Immature natural killer cell (primary cell): ENCODE results near the gene UQCC2. TPM values are rescaled to one million over a fixed set of nuclear protein-coding genes. Genes with fewer than 3 reads are reported as not detected.

Source experiments
- DNase-seq, 3 donors: peaks; one replicate each; pipeline ENCODE4 v3.0.0; 2022; ENCODE audit warnings: mixed read lengths in 1 of 3
- H3K27ac Mint-ChIP-seq, 6 donors: one replicate each; pipeline ENCODE4 v1.8.0; 2020; ENCODE audit warnings: mixed read lengths in 6 of 6, mild to moderate bottlenecking in 5 of 6, inconsistent platforms in 4 of 6, moderate library complexity in 3 of 6
- H3K27me3 Mint-ChIP-seq, 3 donors: one replicate each; pipeline ENCODE4 v1.8.0; 2020 to 2021; ENCODE audit warnings: low read depth in 3 of 3, mild to moderate bottlenecking in 3 of 3, mixed read lengths in 3 of 3, moderate library complexity in 3 of 3, inconsistent platforms in 1 of 3
- H3K36me3 Mint-ChIP-seq, 3 donors: one replicate each; pipeline ENCODE4 v1.8.0; 2020; ENCODE audit warnings: mixed read lengths in 3 of 3, inconsistent platforms in 2 of 3, mild to moderate bottlenecking in 2 of 3
- H3K4me1 Mint-ChIP-seq, 2 donors: one replicate each; pipeline ENCODE4 v1.8.0; 2020; ENCODE audit warnings: inconsistent platforms in 2 of 2, mild to moderate bottlenecking in 2 of 2, mixed read lengths in 2 of 2, moderate library complexity in 1 of 2
- H3K4me3 Mint-ChIP-seq, 5 donors: one replicate each; pipeline ENCODE4 v1.8.0; 2020; ENCODE audit warnings: mild to moderate bottlenecking in 5 of 5, mixed read lengths in 5 of 5, inconsistent platforms in 3 of 5, moderate library complexity in 3 of 5
- H3K9me3 Mint-ChIP-seq, 6 donors: one replicate each; pipeline ENCODE4 v1.8.0; 2020; ENCODE audit warnings: mild to moderate bottlenecking in 6 of 6, mixed read lengths in 6 of 6, inconsistent platforms in 4 of 6, moderate library complexity in 3 of 6
- polyA plus RNA-seq, 3 donors: library from polyadenylated mRNA; unstranded; fragments of 300-500 nt; fragmentation: Illumina TruSeq; gene quantifications; one replicate each; pipeline ENCODE4 v1.2.3, GENCODE V29; 2021

UQCC2 gene
- polyA plus RNA-seq, 3 donors from 2014 or later = 27.9 to 48.8 (median 37.4) TPM

DNA sequence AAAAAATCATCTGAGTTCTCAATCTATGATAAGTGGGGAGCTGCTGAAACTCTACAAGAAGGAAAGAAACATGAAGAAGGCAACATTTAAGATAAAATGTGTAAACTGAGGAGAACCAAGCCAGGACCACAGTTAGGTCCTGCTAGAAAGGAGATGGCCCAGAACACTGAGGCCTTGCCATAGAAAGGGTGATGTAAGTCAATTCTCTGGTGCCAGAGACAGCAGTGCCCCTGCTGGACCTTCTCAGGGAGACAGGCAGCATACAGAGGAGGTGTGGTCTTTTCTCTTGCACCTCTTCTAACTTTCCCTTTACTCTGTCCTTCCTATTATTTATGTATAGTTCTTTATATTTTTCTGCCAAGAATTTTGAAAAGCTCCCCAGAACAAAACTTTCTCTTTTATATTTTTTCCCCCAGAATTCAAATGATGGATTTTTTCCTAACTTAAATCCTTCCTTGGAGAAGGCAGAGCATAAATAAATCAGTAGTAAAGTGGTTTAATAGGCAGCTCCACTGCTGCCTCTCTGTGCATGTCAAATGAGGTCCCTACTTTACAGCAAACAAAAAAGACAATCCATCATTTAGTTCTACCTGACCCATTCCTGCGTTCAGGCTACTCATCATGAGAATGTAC lies 9.0 kb downstream of the UQCC2 start:
- Mint-ChIP-seq H3K36me3 (peaks cover 0 to 10% (median 5%) of the 10 kb centered on the region in 3 donors), H3K9me3 (no peaks in the 10 kb centered on the region), H3K27me3 (peaks cover 0 to 2% (median 0%) of the 10 kb centered on the region in 3 donors), H3K4me1 (peaks cover 7 to 16% of the 10 kb centered on the region in 2 donors), H3K4me3 (no peak overlapping the region), H3K27ac (peak overlapping the region in 1 of 6 donors; percentile 50)
- no peak for DNase-seq

DNA sequence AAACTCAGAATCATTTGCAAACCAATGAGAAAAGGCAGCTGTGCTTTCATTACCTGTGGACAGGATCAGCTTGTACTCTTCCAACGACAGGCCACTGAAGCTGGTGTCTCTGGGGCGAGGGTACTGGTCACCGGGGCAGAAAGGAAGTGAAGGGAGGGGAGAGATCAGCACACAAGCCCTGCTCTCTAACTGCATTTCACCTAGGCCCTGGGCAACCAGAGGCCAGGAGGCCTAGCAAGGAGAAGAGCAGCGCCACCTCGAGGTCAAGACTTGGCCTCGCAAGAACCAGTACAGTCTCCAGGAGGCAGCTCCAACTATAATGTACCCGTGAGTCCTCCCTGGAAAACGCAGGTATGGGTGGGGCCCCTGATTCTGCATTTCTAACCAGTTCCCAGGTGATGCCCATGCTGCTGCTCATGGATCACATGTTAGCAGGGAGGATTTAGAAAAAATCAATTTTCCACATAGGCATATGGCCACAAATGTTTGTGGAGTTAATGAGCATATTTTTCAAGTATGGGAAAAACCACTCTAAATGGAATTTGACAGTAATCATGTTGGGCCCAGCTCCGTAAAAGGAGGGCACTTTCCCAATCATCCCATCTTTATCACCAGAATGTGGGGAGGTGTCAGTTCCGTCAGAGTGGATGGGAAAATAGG lies 11.0 kb downstream of the UQCC2 start:
- peak overlapping the region; percentile 49 to 89 (median 82) for H3K27ac Mint-ChIP-seq
- H3K9me3 Mint-ChIP-seq = no peaks in the 10 kb centered on the region
- H3K4me3 Mint-ChIP-seq = no peak overlapping the region

DNA sequence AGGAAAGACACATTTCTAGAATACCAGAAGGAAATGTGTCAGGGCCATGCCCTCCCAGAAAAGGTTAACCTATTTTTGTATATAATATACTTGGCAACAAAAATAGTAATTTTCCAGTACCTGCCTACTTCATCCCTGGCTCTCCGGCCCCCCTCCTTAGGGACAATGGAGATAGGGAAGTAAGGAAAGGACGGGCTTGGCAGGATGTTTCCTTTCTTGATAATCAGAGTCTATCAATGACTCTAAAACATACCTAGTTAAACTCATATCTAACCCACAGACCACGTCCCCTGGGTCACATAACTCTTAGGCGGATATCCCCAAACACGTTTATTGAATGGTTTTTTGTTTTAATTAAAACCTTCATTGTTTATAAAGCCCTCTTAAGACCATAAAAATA lies 11.8 kb downstream of the UQCC2 start:
- Mint-ChIP-seq H3K27ac (peak overlapping the region in 3 of 6 donors; percentile 84 to 89 (median 89)), H3K36me3 (peaks cover 0 to 15% (median 10%) of the 10 kb centered on the region in 3 donors), H3K9me3 (no peaks in the 10 kb centered on the region), H3K27me3 (peaks cover 0 to under 1% (median 0%) of the 10 kb centered on the region in 3 donors), H3K4me1 (peaks cover 31% of the 10 kb centered on the region in 2 donors), H3K4me3 (no peak overlapping the region)
- no peak for DNase-seq

More for the DNA sequence above, 11.0 kb downstream of the UQCC2 start:
- Mint-ChIP-seq H3K4me1 (peaks cover 23 to 26% of the 10 kb centered on the region in 2 donors), H3K36me3 (peaks cover 0 to 15% (median 10%) of the 10 kb centered on the region in 3 donors), H3K27me3 (no peaks in the 10 kb centered on the region)
- peak; percentile 63 to 72 (median 68) for DNase-seq

DNA sequence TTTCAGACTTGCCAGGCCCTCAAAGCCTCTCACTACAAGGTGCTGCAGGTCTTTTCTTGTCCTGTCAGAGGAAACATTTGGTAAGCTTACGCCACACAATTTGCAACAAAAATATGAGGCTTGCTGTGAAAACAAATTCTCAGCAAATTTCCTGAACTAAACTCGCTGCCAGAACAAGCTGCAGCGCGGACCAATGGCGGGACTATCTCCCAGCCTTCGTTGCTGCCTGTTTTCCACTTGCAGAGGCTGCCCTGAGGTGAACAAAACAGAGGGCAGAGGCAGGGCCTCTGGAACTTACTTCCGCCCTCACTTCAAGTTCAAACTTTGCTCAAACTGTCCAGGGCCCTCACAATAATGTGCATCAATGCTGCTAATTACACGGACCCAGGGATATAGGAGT lies 12.4 kb downstream of the UQCC2 start:
- Mint-ChIP-seq H3K27ac (peak overlapping the region in 3 of 6 donors; percentile 12 to 66 (median 31)), H3K9me3 (no peaks in the 10 kb centered on the region), H3K36me3 (peaks cover 4 to 21% (median 10%) of the 10 kb centered on the region in 3 donors), H3K4me3 (no peak overlapping the region), H3K27me3 (peaks cover 0 to 7% (median under 1%) of the 10 kb centered on the region in 3 donors), H3K4me1 (peaks cover 37 to 38% of the 10 kb centered on the region in 2 donors)
- DNase-seq = no peak

DNA sequence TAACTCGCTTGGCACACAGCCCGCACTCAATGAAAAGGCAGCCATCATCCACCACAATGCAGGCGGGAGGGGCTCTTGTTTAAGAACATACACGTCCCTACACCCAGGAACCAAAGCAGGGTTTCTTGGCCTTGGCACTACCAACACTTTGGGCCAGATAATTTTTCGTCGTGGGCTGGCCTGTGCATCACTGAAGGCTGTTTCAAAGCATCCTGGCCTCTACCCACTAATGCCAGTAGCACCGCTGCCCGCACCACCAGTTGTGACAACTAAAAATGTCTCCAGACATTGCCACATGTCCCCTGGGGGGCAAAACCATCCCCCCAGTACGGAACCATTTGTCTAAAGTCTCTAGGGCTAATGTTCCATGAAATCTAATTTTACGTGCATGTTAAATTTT lies 13.0 kb downstream of the UQCC2 start:
- H3K4me3 Mint-ChIP-seq = no peak overlapping the region
- peaks cover 0 to 7% (median 3%) of the 10 kb centered on the region in 3 donors for H3K27me3 Mint-ChIP-seq
- H3K9me3 Mint-ChIP-seq = no peaks in the 10 kb centered on the region
- H3K36me3 Mint-ChIP-seq = peaks cover 7 to 24% (median 7%) of the 10 kb centered on the region in 3 donors
- no peak for DNase-seq
- H3K27ac Mint-ChIP-seq = peak overlapping the region in 3 of 6 donors; percentile 28 to 78 (median 44)
- H3K4me1 Mint-ChIP-seq = peaks cover 43 to 44% of the 10 kb centered on the region in 2 donors

DNA sequence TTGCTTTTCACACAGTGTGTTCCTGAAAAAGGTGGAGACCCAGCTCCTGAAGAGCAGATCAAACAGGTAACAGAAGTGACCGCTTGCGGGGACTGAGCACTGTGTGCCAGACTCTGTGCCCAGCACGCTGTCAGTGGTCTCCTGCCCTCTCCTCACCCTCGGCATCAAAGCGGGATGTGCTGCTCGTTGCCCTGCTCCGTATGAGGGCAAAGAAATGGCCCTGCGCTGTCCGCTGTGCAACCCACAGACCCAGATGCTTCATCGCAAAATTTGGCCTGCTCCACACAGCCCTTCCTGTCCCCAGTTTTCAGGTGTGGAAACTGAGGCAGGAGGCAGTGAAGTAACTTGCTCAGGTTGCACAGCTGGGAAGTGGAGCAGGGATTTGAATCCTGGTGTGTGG lies 13.7 kb downstream of the UQCC2 start:
- Mint-ChIP-seq H3K9me3 (no peaks in the 10 kb centered on the region), H3K27me3 (peaks cover 0 to 7% (median 3%) of the 10 kb centered on the region in 3 donors), H3K27ac (peak overlapping the region in 5 of 6 donors; percentile 28 to 98 (median 97)), H3K4me3 (no peak overlapping the region), H3K4me1 (peaks cover 50% of the 10 kb centered on the region in 2 donors), H3K36me3 (peaks cover 6 to 25% (median 7%) of the 10 kb centered on the region in 3 donors)
- no peak for DNase-seq

DNA sequence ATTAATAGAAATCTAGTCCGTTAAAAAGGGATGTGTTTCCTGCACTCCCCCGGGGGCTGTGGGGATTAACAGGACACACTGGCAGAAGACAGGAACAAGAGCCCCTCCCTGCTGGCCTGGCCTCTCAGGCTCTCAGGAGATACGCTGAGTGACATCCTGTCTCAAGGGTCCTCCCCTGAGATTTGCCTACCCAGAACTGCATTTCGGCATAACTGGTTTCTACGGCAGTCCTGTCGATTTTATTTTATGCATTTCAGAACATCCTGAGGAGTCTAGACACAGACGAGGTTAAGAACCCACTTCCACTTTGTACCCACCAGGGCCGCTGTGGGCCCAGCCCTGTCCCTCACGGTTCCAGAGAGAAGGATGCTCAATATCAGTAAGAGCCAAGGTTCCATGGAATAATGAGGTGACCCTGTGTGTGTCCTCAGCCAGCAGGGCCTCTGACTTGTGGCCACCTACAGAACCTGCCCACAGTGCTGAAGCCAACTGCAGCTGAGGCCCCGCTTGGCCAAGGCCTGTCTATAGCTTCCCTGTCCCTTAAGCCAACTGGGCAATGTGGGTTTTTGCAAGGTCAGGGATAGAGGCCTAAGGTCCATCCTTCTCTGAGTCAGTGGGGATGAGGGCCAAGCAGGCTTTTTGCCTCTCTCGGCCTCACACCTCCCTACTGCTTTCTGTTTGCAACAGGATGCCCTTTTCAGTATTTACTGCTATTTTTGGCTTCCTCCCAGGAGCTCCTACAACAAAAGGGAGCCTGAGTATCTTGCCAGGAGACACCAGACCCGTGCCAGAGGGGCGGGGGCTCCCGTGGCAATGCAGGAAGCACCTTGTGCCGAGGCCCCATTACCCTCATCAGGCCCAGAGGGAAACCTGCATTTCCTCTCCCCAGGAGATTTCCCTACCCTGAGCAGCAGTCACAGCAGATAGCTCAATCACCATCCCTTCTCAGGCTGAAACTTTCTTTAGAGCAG lies 14.7 kb downstream of the UQCC2 start:
- Mint-ChIP-seq H3K9me3 (no peaks in the 10 kb centered on the region), H3K4me1 (peaks cover 59 to 60% of the 10 kb centered on the region in 2 donors), H3K27ac (peak overlapping the region; percentile 95 to 98 (median 97)), H3K4me3 (peak overlapping the region in 4 of 5 donors; percentile 17 to 35 (median 28)), H3K36me3 (peaks cover 12 to 30% (median 12%) of the 10 kb centered on the region in 3 donors), H3K27me3 (peaks cover 0 to 9% (median 3%) of the 10 kb centered on the region in 3 donors)
- DNase-seq = peak in 2 of 3 donors; percentile 24 to 33

DNA sequence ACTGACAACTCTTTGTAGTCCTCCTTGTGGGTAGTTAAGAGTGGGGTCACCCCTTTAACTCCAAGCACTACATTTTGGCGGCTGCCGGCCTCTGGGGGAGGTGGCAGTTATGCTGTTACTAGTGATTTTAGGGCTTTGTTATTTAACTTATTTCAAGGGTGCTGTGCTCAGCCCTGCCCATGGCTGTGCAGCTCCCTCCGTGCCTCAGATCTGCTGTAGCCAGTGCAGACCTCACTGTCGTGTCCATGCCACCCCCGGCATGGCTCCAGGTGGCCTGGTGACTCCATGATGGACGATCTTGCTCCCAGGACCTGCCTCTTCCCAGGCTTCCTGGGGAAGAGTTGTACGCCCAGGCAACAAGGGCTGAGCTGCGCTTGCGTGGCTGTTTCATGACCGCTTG lies 15.4 kb downstream of the UQCC2 start:
- H3K9me3 Mint-ChIP-seq = no peaks in the 10 kb centered on the region
- H3K4me3 Mint-ChIP-seq = peak overlapping the region in 1 of 5 donors; percentile 27
- peaks cover 12 to 27% (median 12%) of the 10 kb centered on the region in 3 donors for H3K36me3 Mint-ChIP-seq
- H3K27ac Mint-ChIP-seq = peak overlapping the region; percentile 95 to 98 (median 97)
- no peak for DNase-seq
- peaks cover 59 to 65% of the 10 kb centered on the region in 2 donors for H3K4me1 Mint-ChIP-seq
- peaks cover 0 to 9% (median 3%) of the 10 kb centered on the region in 3 donors for H3K27me3 Mint-ChIP-seq

DNA sequence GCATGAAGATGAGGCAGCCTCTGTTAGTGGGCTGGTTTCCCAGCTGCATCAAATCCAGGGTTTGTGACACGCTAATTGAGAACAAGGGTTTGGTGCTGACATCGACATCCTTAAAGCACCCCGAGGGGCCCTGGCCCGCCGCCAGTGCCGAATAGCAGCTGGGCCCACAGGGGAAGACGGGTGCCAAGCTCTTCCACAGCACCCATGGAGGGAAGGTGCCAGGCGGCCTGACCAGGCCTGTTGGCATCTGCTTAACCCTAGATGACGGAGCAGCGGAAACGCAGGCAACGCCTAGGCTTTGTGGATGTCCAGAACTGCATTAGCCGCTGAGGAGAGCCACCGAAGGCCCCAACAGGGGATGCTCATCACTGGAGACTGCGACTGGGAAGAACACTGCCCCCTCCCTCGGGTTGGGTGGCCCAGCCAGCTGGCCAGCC lies 16.0 kb downstream of the UQCC2 start:
- Mint-ChIP-seq H3K4me1 (peaks cover 58 to 64% of the 10 kb centered on the region in 2 donors), H3K27me3 (peaks cover 0 to 9% (median 4%) of the 10 kb centered on the region in 3 donors), H3K27ac (peak overlapping the region; percentile 97 to 98 (median 97)), H3K36me3 (peaks cover 12 to 27% (median 17%) of the 10 kb centered on the region in 3 donors), H3K4me3 (no peak overlapping the region), H3K9me3 (no peaks in the 10 kb centered on the region)
- no peak for DNase-seq

DNA sequence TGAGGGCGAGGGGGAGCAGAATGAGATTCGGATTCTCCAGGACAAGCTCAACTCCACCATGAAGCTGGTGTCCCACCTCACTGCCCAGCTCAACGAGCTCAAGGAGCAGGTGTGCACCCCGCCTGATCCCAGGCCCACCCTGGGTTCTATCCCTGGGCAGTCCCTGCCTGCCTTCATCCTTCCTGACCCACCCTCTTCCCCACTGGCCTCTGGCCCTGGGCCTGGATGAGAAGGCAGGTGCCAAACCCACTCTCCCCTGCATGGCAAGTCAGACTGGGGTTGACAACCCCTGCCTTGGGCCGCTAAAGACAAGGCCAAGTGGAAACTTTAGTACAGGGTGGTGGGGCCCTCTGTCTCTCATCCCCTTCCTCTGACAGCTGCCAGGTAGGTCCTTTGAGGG lies 16.5 kb downstream of the UQCC2 start:
- Mint-ChIP-seq H3K4me3 (peak overlapping the region; percentile 28 to 78 (median 70)), H3K27me3 (peaks cover 0 to 9% (median 4%) of the 10 kb centered on the region in 3 donors), H3K9me3 (no peaks in the 10 kb centered on the region), H3K36me3 (peaks cover 12 to 27% (median 17%) of the 10 kb centered on the region in 3 donors), H3K27ac (peak overlapping the region; percentile 97 to 98 (median 97)), H3K4me1 (peaks cover 53 to 60% of the 10 kb centered on the region in 2 donors)
- no peak for DNase-seq

DNA sequence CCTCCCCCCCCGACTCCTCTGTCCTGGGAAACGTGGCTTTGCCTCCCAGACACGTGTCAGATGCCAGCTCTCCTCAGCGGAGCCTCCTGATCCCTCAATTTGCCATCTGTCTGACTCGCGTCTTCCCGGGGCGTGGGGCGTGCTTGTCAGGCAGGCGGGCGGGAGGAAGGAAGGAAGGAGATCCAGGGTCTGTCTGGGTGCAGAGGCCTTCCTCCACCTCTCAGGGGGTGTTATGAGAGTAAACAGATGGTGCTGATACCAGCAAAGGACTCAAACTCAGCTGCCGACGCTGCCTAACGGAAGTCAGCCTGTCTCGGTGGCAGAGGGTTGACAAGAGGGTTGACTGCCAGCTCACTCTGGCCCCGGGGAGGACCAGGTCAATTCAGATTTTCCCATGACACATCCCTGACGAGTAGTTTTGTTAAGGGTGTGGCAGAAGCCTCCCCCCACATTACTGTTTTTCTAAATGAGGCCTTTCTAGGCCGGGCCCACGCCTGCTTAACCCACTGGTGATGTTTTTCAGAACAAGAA lies 17.0 kb downstream of the UQCC2 start:
- peak; percentile 68 to 78 (median 74) for DNase-seq
- Mint-ChIP-seq H3K4me3 (peak overlapping the region; percentile 28 to 78 (median 70)), H3K9me3 (no peaks in the 10 kb centered on the region), H3K4me1 (peaks cover 52 to 59% of the 10 kb centered on the region in 2 donors), H3K27me3 (peaks cover 0 to 9% (median 4%) of the 10 kb centered on the region in 3 donors), H3K36me3 (peaks cover 16 to 32% (median 21%) of the 10 kb centered on the region in 3 donors), H3K27ac (peak overlapping the region; percentile 97 to 98 (median 97))

DNA sequence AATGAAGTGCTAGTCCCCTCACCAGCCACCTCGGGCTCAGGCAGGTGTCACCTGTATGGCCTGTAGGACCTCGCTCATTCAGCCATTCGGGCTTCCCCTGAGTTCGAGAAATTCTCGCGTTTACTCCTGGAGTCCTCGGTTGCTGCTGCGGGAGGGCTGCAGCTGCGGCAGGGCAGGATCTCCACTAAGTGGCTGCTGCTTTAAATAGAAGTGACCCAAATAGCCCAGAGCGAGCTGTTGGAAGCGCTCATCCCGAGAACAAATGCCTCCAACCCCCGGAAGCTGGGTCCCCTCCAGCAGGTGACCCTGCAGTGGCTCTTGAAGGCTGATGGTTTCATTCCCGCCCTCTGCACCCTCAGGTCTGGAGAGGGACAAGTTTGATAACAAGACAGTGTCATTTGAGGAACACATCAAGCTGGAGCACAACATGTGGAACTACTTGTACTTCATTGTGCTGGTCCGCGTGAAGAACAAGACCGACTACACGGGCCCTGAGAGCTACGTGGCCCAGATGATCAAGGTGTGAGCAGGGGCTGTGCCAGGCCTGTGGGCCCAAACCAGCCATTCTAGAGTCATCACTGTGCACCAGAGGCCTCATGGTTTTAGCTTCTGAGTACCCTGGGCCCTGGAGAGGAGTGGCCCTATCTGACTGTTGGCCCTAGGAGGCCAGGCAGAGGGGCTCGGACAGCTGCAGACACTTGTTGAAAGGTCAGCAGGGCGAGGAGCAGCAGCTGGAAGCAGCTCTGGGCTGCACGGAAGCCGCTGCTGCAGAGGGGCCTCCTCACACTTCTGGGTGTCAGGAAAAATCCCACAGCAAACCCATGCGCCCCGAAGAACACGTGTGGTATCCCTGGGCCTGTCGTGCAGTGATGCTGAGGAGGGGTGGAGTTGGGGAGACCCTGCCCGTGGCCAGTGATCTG lies 18.1 kb downstream of the UQCC2 start:
- Mint-ChIP-seq H3K9me3 (no peaks in the 10 kb centered on the region), H3K27me3 (peaks cover 0 to 9% (median 4%) of the 10 kb centered on the region in 3 donors), H3K4me1 (peaks cover 52 to 59% of the 10 kb centered on the region in 2 donors), H3K4me3 (peak overlapping the region; percentile 28 to 78 (median 70)), H3K27ac (peak overlapping the region; percentile 97 to 98 (median 97)), H3K36me3 (peaks cover 20 to 36% (median 24%) of the 10 kb centered on the region in 3 donors)
- DNase-seq = no peak
